HepG2 (cell line): ENCODE results near the gene VASN. TPM values are rescaled to one million over a fixed set of nuclear protein-coding genes. Genes with fewer than 3 reads are reported as not detected.

Source experiments
- CREM ChIP-seq, 2 experiments: sonication (generic) in 1 of 2; formaldehyde crosslinking in 1 of 2; IDR thresholded peaks; 2 replicates each; pipeline versions ENCODE4 v1.4.0 to v1.6.1; 2016 to 2020; ENCODE audit warnings: antibody characterized with exemption in 1 of 2, mild to moderate bottlenecking in 1 of 2, missing genetic modification reagents in 1 of 2
- E2F1 ChIP-seq: sonication (generic); formaldehyde crosslinking; IDR thresholded peaks from 2 replicates; pipeline ENCODE4 v1.5.0; 2020; ENCODE audit warnings: missing genetic modification reagents
- FOXO1 ChIP-seq: sonication (generic); formaldehyde crosslinking; IDR thresholded peaks from 2 replicates; pipeline ENCODE4 v1.4.0; 2020; ENCODE audit warnings: missing genetic modification reagents
- MED1 ChIP-seq: sonication (generic); formaldehyde crosslinking; IDR thresholded peaks from 2 replicates; pipeline ENCODE4 v1.4.0; 2020; ENCODE audit warnings: missing genetic modification reagents
- MXD1 ChIP-seq: sonication (generic); formaldehyde crosslinking; IDR thresholded peaks from 2 replicates; pipeline ENCODE4 v1.4.0; 2020; ENCODE audit warnings: mild to moderate bottlenecking, missing genetic modification reagents
- MXD4 ChIP-seq: IDR thresholded peaks from 2 replicates; pipeline ENCODE4 v1.6.1; 2016; ENCODE audit warnings: mild to moderate bottlenecking, missing biosample characterization, missing genetic modification reagents
- RXRA ChIP-seq: sonication (generic); formaldehyde crosslinking; IDR thresholded peaks from 2 replicates; pipeline ENCODE4 v1.5.1; 2020; ENCODE audit warnings: missing genetic modification reagents
- SCMH1 ChIP-seq: sonication (generic); formaldehyde crosslinking; IDR thresholded peaks from 2 replicates; pipeline ENCODE4 v1.9.0; 2021; ENCODE audit warnings: missing genetic modification reagents, mild to moderate bottlenecking, borderline replicate concordance
- SOX13 ChIP-seq, 3 experiments: fragments of 450-650 bp in 1 of 3; sonication (generic) in 1 of 3; formaldehyde crosslinking in 1 of 3; IDR thresholded peaks in 2 of 3; conservative IDR thresholded peaks in 1 of 3; 2 replicates each; pipeline versions ENCODE4 v1.5.0 to v1.6.1; 2016 to 2020; ENCODE audit warnings: antibody characterized with exemption in 1 of 3, mild to moderate bottlenecking in 1 of 3, missing compliant biosample characterization in 1 of 3, missing genetic modification reagents in 1 of 3, moderate library complexity in 1 of 3
- SPEN ChIP-seq: sonication (generic); formaldehyde crosslinking; IDR thresholded peaks from 2 replicates; pipeline ENCODE4 v1.5.1; 2020; ENCODE audit warnings: low read depth, mild to moderate bottlenecking, missing genetic modification reagents
- ZHX2 ChIP-seq, 2 experiments: sonication (generic) in 1 of 2; formaldehyde crosslinking in 1 of 2; IDR thresholded peaks; 2 replicates each; pipeline versions ENCODE4 v1.6.1 to v1.9.0; 2014 to 2022; ENCODE audit warnings: antibody characterized with exemption in 1 of 2, borderline replicate concordance in 1 of 2, inconsistent platforms in 1 of 2, low read depth in 1 of 2, missing genetic modification reagents in 1 of 2
- ZNF329 ChIP-seq: sonication (generic); formaldehyde crosslinking; IDR thresholded peaks from 2 replicates; pipeline ENCODE4 v1.9.0; 2021; ENCODE audit warnings: low read depth, mild to moderate bottlenecking, missing genetic modification reagents
- ZNF747 ChIP-seq: sonication (generic); formaldehyde crosslinking; IDR thresholded peaks from 2 replicates; pipeline ENCODE4 v1.8.1; 2023; ENCODE audit warnings: missing genetic modification reagents, mild to moderate bottlenecking, borderline replicate concordance
- ZNF790 ChIP-seq: sonication (generic); formaldehyde crosslinking; IDR thresholded peaks from 2 replicates; pipeline ENCODE4 v1.8.0; 2022; ENCODE audit warnings: missing genetic modification reagents, mild to moderate bottlenecking, borderline replicate concordance
- ZNF891 ChIP-seq: sonication (generic); formaldehyde crosslinking; IDR thresholded peaks from 2 replicates; pipeline ENCODE4 v1.5.0; 2020; ENCODE audit warnings: mild to moderate bottlenecking, missing genetic modification reagents
- ZUFSP ChIP-seq: sonication (generic); formaldehyde crosslinking; IDR thresholded peaks from 2 replicates; pipeline ENCODE4 v1.9.0; 2021; ENCODE audit warnings: missing genetic modification reagents, mild to moderate bottlenecking, borderline replicate concordance
- polyA plus RNA-seq, 8 experiments: library from polyadenylated mRNA; depleted of rRNA in 3 of 8; stranded (reverse) in 7 of 8; unstranded in 1 of 8; fragments of >200 nt; fragmentation: Illumina TruSeq in 4 of 8; extraction: Trizol in 4 of 8; gene quantifications; 2 replicates each; pipeline versions ENCODE4 v1.2.1 to v1.2.3, GENCODE V29; 2011 to 2016; ENCODE audit warnings: low read depth in 4 of 8, missing spikeins in 1 of 8, mixed read lengths in 1 of 8; ENCODE audit not compliant: insufficient read depth in 1 of 8
- total RNA-seq, 5 experiments: library from RNA; depleted of rRNA; stranded (reverse); fragments of >200 nt; fragmentation: Illumina TruSeq; extraction: Trizol; gene quantifications; 2 replicates each; pipeline ENCODE4 v1.2.3, GENCODE V29; 2016; ENCODE audit warnings: low read depth in 1 of 5

The VASN gene
- total and polyA plus RNA-seq, 2 of the 13 experiments (the other 11 are each of a cell fraction or from before 2014, with no cell fraction given) = 8.4 to 18.2 TPM

GRCh38 chr16:4370570-4371356, 885 bp upstream of the VASN start (continued):
- TF ChIP-seq ZHX2 (IDR thresholded peaks at IDR 0.05; ENCODE audit: low read depth) (no peak), ZHX2 (CRISPR knock-in tag; IDR thresholded peaks at IDR 0.05; ENCODE audit: borderline replicate concordance) (no peak), RXRA (CRISPR knock-in tag) (peak; percentile 29; the same call in 1 of the 2 replicates), MXD1 (CRISPR knock-in tag) (no peak), SPEN (CRISPR knock-in tag) (peak; percentile 42), ZNF891 (CRISPR knock-in tag) (no peak), SCMH1 (CRISPR knock-in tag) (no peak), MXD4 (no peak; the same call in 1 of the 2 replicates), ZUFSP (no peak), FOXO1 (CRISPR knock-in tag) (peak; percentile 57), SOX13 (IDR thresholded peaks at IDR 0.05) (no peak), SOX13 (CRISPR knock-in tag; conservative IDR thresholded peaks at IDR 0.05 in 1 of 2, IDR thresholded peaks at IDR 0.05 in 1 of 2) (peak in 1 of 2 experiments; percentile 42; a peak in 2 of 4 replicates), ZNF790 (no peak), MED1 (peak; percentile 47; the same call in 1 of the 2 replicates), CREM (IDR thresholded peaks at IDR 0.05) (no peak; the same call in 1 of the 2 replicates), CREM (CRISPR knock-in tag; IDR thresholded peaks at IDR 0.05) (no peak), ZNF329 (no peak), ZNF747 (CRISPR knock-in tag) (no peak), E2F1 (CRISPR knock-in tag) (no peak)
